WI38 (cell line): ENCODE data around the gene GBE1.

ENCODE experiments used
- H3K4me3 ChIP-seq: 2 replicates; pipeline ENCODE4 v1.5.1; 2011; ENCODE audit warnings: low read depth, mild to moderate bottlenecking, control low read depth, low read length
- CTCF ChIP-seq: IDR thresholded peaks from 2 replicates; pipeline ENCODE4 v1.5.1; 2012; ENCODE audit warnings: low read depth, mild to moderate bottlenecking, control low read depth, low read length

GBE1 gene

GRCh38 chr3:81521855-81522254 is 239.6 kb downstream of the GBE1 start:
- no peak overlapping the region for H3K4me3 ChIP-seq
- TF ChIP-seq CTCF: no peak

GRCh38 chr3:81518945-81519344 is 242.5 kb downstream of the GBE1 start:
- TF ChIP-seq CTCF: no peak
- H3K4me3 ChIP-seq: no peak overlapping the region

GRCh38 chr3:81516042-81516441 is 245.4 kb downstream of the GBE1 start:
- no peak overlapping the region for H3K4me3 ChIP-seq
- TF ChIP-seq CTCF: no peak

GRCh38 chr3:81513591-81513990 is 247.9 kb downstream of the GBE1 start:
- TF ChIP-seq CTCF: no peak
- H3K4me3 ChIP-seq: no peak overlapping the region

GRCh38 chr3:81503026-81503425 is 258.4 kb downstream of the GBE1 start:
- TF ChIP-seq CTCF: no peak
- H3K4me3 ChIP-seq: no peak overlapping the region

- TF ChIP-seq CTCF: no peak
- H3K4me3 ChIP-seq: no peak overlapping the region
Observed at GRCh38 chr3:81502236-81502635, 259.2 kb downstream of the GBE1 start.

GRCh38 chr3:81500039-81500438 is 261.4 kb downstream of the GBE1 start:
- no peak for TF ChIP-seq CTCF
- no peak overlapping the region for H3K4me3 ChIP-seq
